Dermis blood vessel endothelial cell (primary cell): ENCODE data around the gene EPSTI1. TPM values are rescaled to one million over a fixed set of nuclear protein-coding genes. Genes with fewer than 3 reads are reported as not detected.

Source experiments
- DNase-seq: peaks from one replicate; pipeline ENCODE4 v3.0.0; 2010
- total RNA-seq: library from RNA; depleted of rRNA; stranded (reverse); fragments of >200 nt; gene quantifications from 2 replicates; pipeline ENCODE4 v1.2.3, GENCODE V29; 2014

The EPSTI1 gene
- total RNA-seq, 1 donor from 2014 or later, result 2.0 TPM

DNA sequence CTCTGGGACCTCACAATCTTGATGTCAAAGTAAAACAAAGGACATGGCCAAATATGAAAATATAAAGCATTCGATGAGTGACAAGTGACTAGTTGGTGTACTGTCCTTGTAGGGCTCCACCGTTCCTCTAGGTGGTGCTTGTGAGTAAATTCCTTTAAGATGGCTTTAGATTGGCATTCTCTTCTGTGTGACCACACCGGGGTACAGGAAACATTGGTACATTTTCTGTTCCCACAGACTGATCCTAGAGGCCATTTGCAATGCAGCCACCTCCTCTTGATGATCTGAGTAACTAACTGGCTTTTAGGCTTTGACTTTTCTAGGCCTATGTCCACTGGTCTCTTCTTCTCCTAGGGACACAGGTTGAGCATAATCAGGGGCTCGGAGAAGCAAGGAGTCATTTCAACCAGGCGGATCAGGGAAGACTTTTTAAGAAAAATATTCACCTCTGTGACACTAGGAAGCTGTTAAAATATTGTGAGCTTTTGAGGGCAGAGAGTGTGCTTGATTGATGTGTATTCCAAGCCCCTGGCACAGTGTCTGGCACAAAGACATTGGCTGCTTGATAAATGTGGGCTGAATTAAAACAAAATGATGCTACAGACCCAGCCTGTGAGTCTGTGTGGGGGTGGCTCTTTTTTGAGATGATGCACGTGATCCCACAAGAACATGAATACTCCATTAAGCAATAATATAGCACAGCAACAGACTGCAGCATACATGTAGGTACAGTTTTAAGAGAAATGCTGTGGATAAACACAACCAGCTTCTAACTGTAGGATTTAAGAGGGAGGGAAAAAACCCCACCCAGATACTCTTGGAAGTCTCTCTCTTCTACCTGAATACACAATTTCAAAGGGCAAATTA lies 21.0 kb downstream of the EPSTI1 start:
- peak; percentile 77 for DNase-seq

DNA sequence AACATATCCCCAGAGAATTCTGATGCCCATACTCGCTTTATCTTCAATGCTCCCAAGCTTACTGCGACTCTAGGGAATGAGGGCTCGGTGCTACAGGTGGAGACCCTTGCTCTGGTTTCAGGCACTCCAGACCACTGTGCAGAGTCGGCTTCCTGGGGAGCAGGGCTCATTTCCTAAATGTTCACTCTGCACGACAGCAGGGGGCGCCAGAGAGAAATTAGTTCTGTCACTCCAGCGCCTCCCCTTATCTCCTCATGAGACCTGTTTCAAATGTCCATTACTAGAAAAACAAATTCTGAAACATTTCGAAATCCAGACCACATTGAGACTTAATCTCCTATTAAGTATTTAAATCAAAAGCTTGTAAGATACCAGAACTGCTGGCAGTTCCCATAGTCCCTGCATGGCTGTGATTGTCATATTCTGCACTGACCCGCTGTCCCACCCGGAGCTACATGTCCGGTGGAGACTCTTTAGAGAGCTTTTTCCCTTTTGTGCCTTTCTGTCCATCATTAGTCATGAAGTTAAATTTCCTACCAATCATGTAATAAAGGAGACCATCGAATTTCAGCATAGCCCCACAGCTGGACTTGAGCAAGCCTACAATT lies 22.4 kb downstream of the EPSTI1 start:
- DNase-seq, result peak; percentile 78

DNA sequence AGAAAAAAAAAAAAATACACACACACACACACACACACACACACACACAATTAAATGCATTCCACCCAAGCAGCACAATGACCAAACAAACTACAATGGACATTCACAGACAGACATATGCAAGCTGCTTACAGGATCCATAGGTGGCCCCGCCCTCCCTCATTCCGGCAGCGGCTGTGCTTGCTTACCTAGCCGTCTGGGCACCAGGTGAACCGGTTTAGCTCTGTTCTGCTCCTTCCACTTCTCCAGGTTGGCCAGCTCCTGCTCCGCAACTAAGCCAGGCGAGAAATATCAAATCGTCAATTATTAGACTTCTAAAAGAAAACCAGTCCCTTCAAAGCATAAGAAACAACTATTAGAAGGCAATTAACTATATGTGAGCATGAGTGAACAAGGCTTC lies 23.1 kb downstream of the EPSTI1 start:
- DNase-seq, result no peak

DNA sequence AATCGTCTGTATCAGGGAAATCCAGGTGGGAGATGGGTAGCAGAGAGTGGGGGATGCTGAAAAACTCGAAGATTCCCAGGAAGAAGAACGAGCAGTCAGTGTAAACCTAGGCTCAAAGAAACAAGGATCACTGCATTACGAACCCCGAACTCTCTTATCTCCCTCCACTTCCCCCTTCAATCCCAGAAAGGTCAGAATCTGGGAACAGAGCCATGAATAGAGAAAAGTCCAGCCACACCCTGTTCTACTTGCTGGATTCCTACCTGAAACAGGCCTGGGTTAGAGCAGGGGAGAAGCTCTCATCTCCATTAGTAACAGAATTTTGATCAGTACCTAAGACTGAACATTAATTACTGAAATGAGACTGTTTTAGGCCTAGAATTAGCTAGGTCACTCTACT lies 24.4 kb downstream of the EPSTI1 start:
- DNase-seq, result no peak

DNA sequence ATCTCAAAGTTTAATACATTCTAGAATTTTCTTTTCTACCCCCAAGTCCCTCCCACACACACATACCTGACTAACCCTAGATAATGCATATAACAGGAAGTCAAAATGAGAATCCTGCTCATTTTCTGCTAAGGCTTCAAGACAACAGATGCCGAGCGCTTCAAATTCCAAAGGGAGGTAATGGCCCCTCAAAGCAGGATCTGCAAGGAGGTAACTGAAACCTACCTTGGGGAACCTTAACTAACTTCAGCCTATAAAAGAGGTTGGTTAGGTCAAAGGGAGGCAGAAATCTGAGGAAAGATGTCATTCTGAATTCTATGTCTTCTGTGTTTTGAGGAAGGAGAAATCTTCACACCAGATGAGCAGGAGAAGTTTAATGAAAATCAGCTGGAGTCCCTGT lies 26.8 kb downstream of the EPSTI1 start:
- no peak for DNase-seq

DNA sequence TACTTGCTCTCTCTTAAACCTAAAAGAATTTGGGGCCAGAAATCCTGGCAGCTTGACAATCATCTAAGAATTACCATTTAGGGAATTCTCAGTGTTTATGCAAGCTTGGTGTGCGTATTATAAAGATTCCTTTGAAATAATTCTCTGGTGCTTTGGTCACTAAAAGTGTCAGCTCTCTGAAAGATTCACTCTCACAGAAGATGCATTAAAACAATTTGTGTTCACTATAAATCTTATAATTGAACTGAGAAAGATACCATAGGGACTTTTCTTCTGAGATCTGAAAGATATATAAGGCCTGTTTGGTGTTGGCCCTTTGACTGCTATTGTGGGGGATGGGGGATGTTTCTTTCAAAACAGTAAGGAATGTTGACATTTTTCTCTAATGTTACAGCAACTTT lies 27.3 kb downstream of the EPSTI1 start:
- DNase-seq, result no peak

DNA sequence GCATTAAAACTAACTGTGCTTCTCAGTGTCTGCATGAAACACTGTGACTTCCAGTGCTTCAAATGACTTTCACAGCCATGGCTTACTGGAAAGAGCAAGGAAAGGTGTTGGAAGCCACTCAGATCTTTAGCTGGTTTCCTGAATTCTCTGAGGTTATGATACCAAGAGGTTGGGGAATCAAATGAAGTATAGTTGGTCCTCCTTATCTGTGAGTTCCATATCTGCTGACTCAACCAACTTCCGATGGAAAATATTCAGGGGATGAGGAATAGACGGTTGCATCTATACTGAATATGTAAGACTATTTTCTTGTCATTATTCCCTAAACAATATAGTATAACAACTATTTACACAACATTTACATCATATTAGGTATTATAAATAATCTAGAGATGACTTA lies 32.4 kb downstream of the EPSTI1 start:
- DNase-seq, result peak; percentile 3

DNA sequence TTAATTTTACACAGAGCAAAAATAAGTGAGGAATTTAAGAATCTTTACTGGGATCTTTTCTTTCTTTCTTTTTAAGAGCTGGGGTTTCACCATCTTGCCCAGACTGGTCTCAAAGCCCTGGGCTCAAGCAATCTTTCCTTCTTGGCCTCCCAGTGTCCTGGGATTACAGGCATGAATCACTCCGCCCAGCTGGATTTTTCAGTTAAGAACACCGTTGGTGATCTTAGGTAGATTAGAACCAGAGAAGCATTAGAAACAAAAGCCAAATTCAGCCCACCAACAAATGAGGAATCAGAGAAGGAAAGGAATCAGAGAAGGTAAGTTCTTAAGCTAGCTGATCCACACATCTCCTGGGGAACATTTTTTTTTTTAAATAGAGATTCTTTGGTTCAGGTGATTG lies 34.2 kb downstream of the EPSTI1 start:
- no peak for DNase-seq

DNA sequence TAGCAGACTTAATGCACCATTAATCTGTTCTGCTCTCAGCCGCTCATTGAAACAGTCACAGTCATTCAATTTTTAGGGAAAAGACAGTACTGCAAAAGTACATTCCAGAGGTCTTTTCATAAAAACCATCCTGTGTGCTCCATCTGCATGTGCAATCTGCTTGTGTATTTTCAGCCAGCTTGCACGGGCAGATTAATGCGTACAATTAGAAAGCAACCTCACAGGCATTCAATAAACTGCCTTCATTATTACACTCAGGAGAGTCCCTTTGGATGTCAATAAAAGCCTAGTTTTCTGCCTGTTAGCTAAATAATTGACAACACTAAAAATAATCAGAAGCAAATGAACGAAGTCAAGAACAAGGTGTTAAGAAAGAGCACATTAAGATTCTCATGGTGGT lies 41.9 kb downstream of the EPSTI1 start:
- DNase-seq, result no peak

DNA sequence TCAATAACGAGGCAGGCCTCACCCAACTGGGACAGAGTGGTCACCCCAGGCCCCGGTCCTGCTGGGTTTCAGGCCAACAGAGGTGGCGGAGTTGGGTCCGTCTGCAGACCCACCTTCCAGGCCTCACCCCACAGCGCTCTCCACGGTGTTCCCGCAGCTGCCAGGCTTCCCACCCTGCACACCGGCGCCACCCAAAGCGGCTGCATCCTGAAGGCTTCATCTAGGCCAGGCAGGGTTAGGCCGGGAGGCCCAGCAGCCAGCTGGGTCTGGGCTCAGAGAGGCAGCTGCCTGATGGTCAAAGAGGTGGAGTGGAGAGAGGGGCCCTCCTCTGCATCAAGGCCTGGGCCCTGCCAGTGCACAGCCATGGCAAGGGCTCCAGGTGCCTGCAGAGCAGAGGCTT lies 44.1 kb downstream of the EPSTI1 start:
- no peak for DNase-seq

DNA sequence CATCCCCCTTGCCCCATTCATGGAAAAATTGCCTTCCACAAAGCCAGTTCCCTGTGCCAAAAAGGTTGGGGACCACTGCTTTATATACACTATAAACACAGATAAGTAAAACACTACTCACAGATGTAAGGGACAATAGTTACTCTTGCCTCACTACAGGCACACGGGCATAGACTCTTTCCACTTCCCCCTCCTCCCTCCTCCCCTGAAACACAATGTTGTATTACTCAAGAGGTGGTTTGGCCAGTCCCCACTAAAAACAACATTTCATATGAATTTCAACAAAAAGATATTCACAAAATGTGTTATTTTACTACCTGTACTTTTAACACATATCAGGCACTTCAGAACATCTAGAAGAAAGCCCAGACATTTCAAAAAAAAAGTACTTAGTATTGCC lies 45.1 kb downstream of the EPSTI1 start:
- DNase-seq, result no peak

DNA sequence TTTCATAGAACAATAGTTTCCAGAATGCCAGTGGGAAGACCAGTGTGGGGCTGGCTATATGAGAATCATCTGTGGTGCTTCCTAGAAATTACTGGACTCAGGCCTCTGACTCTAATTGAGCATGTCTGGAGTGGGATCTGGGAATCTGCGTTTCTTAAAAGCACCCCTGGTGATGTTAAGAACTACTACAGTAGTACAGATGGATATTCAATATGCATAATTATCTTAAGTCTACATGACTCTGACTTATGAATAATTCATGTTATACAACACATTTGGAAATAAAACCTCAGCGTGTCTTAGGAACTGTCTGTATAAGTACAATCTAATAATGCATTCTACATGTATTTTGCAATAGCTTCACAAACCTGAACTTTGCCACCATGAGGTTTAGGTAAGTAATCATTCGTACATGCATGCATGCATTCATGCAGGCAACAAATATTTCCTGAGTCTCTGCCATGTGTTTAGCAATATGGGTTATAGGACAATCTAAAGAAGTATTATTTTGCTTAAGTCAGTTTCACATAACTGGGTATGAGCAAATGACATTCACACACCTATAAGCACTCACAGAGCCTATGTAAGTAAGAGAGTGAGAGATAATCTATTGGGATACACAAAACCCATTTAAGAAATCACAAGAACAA lies 62.0 kb downstream of the EPSTI1 start:
- DNase-seq, result no peak

DNA sequence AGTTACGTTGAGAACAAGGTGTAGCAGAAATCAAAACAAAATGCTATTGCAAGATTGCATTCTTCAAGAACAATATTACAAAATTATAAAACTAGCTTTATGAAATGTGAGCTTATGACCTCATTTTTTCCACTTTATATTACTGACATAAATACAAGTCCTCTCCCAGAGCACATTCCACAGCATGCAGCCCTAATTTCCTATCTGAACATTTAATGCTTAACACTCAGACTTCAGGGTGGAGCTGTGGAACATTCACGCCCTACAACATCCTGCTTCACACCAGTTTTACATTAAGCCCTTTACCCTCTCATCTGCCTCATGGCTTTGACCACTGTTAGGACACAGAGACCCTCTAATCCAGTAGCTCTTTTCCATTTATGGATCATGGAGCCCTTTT lies 65.5 kb downstream of the EPSTI1 start:
- no peak for DNase-seq

DNA sequence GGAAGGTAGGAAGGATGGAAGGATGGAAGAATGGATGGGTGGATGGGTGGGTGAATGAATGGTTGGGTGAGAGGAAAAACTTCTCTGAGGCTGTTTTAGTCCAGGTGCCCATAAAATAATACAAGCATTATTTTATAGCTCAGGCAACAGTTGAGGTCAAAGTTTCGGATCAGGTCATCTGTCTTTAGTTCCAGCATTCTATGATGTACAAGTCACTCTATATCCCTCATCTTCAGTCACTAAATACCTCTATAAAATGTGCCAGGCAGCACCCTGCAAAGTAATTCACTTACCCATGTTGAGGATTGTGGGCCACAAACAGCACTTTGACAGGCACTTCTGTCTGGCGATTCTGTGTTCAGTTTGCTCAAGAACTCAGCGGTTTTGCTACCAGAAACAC lies 66.0 kb downstream of the EPSTI1 start:
- no peak for DNase-seq

DNA sequence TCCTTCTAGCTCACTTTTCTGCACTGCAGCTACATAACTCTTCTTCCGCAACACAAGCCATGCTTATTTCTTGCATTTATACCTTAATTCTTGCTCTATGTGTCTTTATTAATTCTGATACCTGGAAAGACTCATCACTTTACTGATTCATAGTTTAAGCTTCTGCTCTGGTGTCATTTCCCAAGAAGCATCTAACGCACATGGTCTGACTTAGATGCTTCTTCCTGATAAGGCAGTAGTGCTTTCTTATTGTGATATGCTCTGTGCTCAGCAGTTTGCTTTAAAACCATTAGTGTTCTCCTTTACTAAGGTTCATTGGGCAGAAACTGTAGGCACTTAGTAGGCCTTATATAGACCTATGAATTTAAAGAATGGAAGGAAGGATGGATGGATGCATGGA lies 66.4 kb downstream of the EPSTI1 start:
- DNase-seq, result no peak

DNA sequence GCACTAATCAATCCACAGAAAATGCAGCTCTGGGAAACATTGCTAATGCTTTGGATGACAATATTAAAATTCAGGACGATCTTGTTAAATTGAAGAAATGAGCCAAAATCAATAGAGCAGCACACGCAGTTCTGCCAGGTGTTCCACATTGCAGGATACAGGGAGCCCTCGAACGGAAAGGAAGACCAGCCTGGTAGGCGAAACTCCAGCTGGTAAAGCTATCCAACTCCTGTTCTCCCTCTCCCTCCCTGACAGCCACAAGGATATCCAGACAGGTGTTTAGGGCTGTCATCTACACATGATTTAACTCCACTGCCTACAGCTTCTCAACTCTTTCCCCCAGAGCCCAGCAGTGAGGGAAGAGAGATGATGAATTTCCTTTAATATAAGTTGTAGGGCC lies 67.7 kb downstream of the EPSTI1 start:
- DNase-seq, result no peak

DNA sequence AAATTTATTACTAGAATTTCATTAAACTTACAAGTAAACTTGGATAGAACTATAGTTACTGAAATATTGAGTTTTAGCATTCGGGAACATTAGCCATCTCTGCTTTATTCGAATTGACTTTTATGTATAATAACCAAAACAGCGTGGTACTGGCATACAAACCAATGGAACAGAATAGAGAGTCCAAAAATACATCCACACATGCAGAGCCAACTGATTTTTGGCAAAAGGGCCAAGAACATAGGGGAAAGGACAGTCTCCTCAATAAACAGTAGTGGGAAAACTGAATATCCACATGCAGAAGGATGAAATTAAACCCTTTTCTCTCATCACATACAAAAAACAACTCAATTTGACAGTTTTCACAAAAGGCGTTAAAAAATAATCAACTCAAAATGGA lies 84.3 kb downstream of the EPSTI1 start:
- no peak for DNase-seq

DNA sequence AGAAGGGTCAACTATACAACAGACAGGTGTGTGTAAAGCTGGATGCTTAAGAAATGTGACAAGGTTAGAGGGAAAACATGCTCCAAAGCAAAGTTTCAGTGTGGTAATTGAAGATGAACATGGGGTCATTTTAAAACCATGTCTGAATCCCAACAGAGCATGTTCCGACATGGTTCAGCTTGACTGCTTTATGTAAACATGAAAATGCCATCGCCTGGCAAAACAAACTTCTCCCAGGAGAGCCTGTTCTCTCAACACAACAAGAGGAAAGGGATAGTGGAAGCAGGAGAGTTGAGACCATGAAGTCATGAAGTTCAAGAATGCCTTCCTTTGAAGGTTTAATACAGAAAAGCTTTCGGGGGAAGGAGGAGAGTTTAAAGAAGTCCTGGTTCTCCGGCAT lies 85.8 kb downstream of the EPSTI1 start:
- DNase-seq, result no peak

DNA sequence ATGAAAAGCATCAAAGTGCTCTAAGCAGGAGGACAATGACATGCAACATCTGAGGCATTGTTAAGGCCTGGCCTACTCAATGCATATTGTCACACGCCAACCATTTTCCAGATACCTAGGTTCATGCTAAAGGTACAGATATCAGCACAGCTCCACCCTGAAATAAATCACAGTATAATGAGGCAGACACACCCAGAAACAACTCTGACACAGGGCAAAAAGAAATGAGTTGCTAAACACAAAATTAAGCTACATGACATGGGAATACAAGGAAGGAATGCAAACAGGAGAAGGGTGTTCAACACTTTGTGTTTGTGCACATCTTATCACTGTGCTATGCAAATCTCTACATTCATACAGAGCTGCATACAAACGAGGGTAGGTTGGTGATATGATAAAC lies 86.5 kb downstream of the EPSTI1 start:
- no peak for DNase-seq

DNA sequence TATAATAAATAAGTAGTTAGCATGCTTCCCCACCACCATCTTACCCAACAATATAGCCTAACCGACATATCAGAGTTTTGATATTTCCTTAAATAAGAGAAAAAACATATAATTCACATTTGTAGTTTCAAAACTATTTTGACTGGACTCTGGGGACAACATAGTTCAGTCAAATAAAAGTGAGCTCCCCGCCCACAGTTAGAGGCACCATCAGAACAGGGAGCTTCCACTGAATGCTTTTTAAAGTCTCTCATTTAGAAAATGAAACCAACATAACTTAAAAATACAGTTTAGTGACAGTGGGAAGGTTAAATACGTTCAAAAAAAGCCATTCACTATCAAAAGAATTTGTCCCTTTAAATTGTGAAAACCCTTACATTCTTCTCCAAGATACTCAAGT lies 92.8 kb downstream of the EPSTI1 start:
- no peak for DNase-seq

DNA sequence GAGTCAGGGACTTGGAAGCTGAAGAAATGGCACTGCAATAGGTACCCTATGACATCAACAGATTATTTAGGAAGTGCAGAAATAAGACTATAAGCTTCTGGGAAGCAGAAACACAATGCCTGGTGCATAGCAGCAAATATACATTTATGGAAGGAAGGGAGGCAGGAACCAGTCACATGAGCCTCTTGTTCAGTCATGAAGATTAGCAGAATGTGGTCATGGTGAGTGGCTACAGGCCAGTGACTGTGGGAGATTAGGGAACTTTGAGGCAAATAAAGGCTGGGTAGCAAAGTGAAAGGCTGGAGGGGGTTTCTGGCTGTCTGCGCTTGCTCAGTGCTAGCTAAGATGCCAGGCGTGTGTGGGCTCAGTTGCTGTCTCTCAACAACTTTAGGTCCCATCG lies 96.3 kb downstream of the EPSTI1 start:
- no peak for DNase-seq

DNA sequence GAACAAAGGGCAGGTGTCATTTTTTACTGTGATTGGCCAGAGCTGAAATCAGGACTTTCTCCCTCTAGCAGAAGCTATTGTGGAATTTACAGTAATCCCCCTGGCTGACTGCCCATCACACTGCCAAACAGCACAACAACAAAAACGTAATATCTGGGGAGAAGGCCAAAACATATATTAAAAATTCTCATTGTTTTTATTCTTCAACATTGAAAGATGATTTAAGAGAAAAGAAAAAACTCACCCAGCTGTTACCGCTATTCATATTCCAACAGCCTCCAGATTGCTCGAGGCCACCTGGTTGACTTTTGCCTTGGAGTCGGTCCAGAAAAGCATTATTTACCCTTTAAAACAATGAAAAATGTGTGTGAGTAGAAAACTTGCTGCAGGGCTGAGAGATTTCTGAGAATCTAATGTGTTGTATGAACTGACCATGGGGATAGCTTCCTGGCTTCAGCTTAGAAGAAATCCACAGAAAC lies 97.2 kb downstream of the EPSTI1 start:
- DNase-seq, result peak; percentile 86

DNA sequence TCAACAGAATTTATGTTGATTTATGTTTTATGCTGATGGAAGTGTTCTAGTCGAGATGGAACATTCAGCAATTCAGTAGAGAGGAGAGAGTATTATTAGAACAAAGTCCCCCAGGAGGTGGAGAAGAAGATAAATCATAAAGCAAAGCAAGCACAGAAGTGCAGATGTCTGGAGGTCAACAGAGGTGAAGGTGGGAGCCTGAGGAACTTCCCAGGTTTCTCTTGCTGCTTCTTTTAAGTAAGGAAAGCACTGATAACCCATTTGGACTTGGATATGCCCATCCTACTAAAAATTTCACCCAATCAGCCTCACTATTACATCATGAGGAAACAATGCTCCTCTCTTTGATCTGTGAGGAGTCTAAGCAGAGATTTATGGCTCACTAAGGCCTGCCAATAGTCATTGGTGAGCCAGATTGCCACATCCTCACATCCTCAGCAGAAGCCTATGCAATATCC lies 98.8 kb downstream of the EPSTI1 start:
- peak; percentile 20 for DNase-seq

DNA sequence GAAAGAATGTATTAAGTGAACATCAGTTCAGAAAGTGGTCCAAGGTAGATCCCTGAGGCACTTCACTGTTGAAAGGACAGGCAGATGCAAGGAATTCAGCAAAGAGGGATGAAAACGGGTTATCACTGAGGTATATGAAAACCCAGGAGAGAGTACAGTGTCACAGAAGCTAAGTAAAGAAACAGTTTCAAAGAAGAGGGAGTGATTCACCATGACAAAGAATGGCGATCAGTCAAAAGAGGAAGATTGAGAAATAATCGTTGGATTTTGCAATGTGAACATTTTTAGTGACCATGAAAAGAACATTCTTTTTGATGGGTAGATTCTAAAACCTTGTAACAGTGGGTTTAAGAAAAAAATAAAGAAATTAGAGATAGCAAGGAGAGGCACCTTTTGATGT lies 99.3 kb downstream of the EPSTI1 start:
- no peak for DNase-seq
